HG02885 (cell line): ENCODE data around the gene SLC12A8.

Experiments used
- ATAC-seq: cut with Tn5 transposase; IDR thresholded peaks from one replicate; pipeline ENCODE4 v1.9.1; 2021; ENCODE audit warnings: mild to moderate bottlenecking; ENCODE audit not compliant: unreplicated experiment, poor library complexity

SLC12A8 gene

DNA sequence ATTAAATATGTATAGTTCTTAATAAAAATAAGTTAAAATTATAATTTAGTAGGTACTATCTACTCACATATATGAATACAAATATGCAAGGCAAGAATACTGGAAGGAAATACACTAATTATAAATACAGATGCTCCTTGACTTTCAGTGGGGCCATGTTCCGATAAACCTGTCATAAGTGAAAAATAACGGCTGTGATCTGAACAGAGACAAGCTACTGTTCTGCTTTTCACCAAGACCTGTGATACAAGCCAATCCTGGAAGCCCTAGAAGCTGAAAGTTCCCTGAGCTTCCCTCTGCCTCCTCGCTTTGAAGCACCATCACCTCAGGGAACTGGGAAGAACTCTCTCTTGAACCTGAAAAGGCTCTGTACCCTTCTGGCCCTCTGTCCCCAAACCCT is 55.4 kb downstream of the SLC12A8 start:
- no peak for ATAC-seq

DNA sequence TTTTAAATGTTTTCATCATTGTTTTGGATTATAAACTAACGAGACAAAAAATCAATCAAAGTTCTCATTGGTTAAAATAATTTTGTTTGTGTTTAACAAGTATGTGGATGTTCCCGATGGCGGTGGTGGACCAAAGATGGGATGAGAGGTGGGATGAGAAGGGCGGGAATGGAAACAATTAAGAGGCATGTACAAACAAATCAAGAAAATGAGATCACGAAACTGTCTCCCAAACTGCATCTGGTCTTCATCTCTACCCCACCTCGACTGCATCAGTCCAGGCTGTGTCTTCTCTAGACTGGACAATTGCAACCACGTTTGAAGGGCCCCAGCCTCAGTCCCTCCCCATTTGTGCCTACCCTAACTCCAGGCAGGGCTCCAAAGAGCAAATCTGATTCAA is 56.1 kb downstream of the SLC12A8 start:
- no peak for ATAC-seq

DNA sequence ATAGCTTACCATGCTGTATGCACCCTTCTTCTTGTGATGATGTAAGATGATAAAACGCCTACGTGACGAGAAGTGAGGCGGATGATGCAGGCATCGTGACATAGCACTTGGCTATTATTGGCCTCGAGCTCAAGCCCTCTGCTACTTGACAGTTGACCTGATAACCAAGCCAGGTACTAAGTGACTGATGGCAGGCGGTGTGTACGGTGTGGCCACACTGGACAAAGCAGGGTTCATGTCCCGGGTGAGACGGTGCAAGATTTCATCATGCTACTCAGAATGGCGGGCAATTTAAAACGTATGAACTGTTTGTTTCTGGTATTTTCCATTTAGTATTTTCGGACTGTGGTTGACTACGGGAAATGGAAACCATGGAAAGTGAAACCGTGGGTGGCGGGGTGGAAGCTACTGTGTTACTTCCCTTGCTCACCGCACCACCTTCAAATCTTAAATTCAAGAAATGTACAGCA is 57.7 kb downstream of the SLC12A8 start:
- ATAC-seq: peak; percentile 53

DNA sequence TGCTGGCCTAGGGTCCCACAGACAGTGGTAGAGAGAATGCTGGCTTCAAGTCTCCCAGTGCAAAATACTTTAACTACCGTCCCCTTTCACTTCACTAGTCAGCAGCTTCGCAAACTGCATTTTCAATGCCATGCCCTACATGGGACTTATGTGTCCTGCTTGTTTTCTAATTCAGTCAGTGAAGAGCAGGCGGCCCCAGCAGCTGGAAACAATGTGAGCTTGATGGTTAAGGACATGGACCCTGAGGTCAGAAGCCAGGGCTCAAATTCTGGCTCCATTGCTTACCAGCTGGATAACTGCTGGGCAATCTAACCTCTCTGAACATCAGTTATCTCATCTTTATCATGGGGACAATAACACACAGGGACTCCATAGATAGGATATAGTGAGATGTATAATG is 58.4 kb downstream of the SLC12A8 start:
- ATAC-seq: no peak

DNA sequence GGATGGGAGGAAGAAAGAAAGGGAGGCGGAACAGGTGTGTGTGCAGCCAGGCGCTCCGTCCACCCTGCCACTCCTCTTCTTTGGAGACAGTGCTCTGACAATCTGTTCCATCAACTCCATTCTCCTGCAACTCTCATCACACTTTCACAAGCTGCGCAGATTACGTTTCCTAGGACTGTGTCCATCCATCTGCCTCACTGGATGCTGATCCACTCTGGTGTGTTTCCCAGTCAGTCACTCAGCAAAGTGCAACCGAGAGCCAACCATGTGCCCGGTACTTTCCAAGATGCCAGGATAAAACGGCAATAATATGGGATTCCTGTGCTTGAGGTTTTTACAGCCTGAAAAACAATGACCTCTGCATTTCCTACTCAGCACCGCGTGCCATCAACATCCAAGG is 59.6 kb downstream of the SLC12A8 start:
- no peak for ATAC-seq

DNA sequence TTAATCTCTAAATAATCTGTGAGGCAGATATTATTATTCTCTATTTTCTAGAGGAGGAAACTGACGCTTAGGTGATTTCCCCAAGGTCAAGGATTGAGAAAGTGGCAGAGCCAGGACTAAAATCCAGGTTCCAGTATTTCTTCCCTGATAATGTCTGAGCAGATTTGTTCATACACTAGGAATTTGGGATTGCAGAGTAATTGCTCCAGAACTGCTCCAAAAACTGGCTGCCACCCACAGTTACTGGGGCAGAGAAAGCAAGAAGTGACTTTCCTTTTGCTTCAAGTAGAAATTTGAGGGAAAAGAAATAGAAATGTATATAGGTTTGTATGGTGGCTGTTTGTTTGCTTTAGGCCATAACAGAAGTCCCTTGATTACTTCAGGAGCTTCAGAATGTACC is 60.6 kb downstream of the SLC12A8 start:
- no peak for ATAC-seq

DNA sequence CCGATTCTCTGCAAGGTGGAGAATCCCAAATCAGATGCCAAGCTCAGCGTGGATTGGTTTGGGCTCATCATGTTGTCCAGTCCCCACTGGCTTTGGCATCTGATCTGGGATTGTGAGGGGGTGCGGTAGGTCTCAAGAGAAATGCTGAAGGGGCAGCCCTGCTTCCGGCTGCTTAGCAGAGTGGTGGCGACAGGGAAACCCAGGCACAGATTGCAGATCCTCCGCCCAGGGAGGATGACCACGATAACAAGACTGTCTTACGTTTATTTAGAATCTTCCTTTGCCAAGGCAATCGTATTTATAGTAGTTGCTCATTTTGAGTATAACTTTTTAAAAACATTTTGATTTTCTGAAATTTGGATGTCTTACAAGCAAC is 61.1 kb downstream of the SLC12A8 start:
- ATAC-seq: no peak

DNA sequence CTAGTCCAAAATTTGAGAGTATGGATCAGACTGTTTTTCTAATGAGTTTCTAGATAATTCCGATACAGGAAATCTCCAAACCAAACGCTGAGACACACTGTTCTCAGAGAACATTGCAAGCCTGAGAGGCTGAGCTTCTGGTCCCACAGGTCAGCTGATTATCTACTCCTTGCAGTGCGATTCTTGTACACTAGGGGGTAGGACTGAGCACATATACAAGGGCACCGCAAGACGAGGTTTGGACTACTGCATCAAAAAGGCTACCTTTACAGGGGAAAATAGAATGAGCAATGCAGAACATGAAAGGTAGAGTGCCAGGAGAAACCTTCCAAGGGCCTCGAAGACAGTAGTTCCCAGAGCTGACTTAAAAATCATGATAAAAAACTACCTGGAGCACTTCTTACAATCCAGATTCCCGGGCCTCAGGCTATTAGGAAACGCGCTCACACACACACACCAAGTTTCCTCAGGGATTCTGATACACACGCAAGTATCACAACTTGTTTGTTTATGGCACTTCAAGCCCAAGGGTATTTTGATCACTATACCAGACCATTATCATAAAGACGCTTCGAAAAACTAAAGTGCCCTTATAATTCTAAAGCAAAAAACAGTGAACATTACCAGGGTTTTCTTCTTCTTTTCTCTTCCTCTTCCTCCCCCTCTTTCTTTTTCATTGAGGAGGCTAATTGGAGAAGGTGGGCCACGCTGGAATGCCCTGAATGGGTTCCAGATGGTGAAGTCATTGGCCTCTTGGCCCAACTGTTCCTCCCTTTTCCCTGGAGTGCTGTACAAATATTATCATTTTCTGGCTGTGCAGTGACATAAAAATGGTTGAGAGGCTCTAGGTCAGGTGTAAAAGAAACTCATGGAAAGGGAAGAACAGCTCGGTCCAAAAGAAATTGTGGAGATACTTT is 61.8 kb downstream of the SLC12A8 start:
- no peak for ATAC-seq

DNA sequence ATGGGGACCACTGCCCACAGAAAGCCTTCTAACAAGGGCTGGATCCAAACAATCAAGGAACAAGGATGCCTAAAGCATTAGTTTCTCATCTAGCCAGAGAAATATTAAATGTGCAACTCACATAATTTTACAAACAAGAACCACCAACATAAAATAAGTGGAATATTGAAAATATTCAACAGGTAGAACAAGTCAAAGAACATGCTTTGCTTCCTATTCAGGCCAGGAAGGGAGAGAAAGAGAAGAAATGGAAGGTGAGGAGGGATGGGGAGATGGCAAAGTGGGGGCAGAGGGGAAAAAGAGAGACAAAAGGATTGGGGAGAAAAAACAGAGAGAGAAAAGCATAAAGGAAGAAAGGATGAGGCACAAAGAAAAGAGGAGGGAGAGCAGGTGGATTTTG is 63.1 kb downstream of the SLC12A8 start:
- ATAC-seq: no peak

DNA sequence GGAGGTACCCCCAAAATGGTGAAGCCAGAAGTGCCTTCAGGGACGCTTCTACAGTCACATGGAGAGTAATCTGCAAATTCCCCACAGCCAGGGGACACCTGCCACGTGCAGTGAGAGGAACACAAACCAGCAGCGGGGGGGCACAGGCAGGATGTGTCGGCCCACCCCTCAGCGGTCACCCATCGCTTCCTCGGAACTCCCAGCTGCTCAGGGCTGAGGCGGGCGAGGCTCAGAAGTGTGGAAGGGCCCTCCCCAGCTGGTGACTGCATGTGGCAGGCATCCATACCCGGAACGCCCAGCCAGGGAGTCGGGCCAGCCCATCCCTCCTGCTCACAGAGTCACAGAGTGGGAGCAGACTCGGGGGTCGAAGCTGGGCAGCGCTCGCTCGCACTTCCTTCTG is 63.7 kb downstream of the SLC12A8 start:
- peak; percentile 36 for ATAC-seq

DNA sequence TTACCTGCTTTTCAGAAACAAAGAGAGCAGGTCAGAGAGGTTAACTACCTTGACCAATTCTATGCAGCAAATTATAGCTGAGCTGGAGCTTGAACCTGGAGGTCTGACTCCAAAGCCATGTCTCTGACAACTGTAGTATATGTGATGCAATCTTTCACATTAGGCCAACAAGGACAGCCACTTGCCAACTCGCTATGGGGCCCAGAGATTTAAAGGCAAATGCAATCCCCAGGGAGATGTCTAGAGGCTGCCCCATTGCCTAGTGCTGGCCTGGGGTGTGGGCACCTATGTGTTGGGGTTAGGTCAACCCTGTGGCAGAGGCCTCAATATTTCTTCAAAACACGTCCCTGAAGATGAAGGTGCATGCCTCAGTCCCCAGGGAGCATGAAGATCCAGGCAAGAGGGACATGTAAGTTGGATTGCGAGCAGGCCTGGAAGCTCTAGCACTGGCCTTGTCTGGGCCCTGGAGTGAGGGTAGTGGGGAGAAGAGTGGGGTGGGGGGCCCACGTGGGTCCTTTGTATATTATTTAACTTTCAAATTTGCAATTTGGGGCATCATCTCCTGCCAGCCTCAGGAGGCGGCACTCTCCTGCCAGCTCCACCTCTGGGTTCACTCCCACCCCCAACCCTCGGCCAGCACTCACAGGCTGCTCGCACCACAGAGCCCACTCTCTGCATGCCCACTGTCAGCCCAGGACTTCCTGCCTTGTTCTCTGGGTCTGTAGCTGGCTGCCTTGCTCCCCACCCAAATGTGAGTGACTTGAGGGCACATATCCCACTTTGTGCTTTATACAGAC is 64.3 kb downstream of the SLC12A8 start:
- no peak for ATAC-seq

DNA sequence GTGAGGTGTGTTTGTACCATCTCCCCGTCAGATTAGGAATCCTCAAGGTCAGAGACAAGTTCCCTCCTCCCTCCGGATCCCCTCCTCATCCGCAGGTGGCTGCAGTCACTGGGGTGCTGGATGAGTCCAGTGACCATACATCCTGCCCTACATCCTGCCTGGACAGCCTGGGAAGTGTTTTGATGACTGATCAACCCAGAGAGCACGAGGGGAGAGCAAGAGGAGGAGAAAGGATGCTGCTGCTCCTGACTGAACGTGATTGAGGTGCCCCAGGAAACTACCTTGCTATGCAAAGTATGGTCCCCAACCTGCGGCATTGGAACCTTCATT is 65.1 kb downstream of the SLC12A8 start:
- no peak for ATAC-seq

DNA sequence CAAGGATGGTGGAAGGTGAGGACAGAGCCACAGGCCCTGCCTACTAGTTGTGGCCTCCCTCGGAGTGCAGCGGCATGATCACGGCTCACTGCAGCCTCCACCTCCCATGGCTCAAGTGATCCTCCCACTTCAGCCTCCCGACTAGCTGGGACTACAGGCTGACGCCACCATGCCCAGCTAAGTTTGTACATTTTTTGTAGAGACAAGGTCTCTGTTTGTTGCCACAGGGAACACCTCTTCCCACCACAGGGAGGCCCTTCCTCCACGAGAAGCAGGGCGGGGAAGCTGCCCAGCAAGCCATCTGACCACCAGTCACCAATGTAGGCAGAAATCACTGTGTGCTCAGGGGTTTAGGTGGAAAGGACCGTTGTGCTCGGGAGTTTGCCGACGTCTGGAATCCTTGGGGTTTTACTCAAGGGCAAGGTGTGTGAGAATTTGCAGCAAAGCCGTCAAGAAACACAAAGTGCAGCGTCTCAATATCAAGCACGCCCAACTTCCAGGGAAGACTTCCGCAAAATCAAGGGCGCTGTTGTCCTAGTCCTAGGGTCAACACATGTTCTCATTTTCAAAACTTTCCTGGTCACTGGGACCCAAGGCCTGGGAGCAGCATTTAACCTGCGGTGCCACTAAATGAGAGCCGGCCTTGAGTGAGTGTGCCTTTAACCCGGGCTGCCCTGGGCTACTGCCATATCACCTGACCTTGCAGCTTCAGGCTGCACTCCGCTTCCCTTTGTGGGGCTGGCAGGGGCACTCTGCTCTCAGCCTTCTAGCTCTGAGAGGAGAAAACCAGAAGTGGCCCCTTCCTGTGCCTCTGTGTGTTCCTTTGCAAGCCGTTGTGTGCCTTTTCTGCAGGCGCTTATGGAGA is 65.7 kb downstream of the SLC12A8 start:
- ATAC-seq: no peak

DNA sequence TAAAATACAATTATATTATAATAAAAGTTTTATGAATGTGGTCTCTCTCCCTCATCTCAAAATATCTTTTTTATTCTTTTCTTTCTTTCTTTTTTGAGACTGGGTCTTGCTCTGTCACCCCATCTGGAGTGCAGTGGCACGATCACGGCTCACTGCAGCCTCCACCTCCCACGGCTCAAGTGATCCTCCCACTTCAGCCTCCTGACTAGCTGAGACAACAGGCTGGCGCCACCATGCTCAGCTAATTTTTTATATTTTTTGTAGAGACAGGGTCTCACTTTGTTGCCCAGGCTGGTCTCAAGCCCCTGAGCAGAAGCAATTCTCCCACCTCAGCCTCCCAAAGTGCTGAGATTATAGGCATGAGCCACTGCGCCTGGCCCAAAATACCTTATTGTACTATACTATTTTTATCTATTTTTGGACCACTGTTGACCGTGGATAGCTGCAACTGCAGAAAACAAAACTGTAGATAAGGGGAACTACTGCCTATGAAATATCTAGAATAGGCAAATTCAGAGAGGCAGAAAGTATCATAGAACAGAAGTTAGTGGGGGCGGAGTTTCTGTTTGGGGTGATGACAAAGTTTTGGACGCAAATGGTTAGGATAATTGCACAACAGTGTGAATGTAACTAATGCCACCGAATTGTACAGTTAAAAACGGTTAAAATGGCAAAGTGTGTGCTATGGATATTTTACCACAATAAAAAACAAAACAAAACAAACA is 66.6 kb downstream of the SLC12A8 start:
- ATAC-seq: no peak

DNA sequence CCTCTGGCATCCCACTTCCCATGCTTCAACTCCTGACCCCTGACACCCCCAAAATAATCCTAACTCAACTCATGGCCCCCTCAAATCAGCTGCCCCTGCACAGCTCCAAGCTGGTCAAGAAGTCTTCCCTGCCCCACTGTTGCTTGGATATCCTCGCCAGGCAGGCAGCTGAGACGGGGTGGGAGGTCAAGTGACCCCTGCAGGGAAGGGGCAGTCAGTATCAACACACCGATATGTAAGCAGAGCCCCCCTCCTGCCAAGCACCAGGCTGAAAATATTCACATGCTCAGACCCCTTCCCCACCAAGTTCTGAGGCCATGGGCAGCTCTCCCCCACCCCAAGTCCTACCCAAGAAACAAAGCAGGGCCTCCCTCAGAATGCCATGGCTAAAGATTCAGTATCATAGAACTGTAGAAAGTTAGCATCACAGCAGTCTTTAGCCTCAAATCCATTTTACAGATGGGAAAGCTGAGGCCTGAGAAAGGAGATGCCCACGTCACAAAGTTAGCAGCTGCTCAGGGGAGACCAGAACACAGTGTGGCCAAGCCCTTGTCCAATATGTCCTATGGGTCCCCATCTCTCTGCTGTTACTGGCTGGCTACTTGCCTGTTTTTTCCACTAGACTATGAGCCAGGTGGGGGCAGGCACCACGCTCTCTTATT is 67.8 kb downstream of the SLC12A8 start:
- ATAC-seq: no peak

DNA sequence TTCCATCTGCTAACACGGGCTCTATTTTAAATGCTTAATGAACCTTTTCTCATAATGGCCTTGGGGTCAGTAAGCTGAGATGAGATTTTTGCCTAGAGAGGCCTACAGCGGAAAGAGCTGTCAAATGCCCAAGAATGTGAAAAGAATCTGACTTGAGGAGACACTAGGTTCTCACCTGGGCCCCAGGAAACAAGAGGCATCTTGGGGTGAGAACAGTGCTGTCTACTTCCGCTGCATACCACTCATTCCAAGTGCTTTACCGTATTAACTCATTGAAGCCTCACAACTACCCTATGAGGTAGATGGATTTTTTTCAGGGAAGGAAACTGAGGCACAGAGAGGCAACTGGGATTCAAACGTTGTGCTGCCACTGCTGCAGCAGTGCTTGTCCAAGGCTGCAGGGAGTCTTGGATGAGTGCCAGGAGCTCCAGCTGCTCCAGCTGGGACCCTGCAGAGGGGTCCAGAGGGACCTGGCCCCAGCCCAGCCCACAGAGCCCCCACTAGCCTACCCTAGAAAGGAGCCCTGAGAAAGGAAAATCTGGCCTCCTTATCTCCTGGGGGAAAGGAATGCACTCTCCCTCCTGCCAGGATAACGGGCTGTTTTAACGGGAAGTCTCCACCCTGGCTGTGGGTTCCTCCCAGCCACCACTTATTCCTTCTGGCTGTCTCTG is 68.4 kb downstream of the SLC12A8 start:
- no peak for ATAC-seq

DNA sequence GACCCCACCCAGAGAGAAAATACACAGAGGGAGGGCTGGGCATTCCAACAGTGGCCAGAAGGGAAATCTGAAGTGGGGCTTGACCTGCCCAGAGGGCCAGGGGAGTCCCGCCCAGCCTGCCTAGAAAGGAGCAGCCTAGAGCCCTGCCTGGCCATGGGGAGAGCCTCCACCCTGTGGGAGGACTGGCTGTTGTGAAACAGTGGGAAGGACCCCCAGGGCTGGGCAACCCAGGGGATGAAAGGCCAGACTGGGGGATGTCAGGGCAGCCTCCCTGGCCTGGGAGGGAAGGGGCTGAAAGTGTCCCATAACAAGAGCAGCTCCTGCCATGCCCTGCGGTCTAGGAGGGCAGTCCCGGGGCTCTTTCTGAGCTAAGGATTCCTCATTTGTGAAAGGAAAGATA is 69.0 kb downstream of the SLC12A8 start:
- ATAC-seq: no peak

DNA sequence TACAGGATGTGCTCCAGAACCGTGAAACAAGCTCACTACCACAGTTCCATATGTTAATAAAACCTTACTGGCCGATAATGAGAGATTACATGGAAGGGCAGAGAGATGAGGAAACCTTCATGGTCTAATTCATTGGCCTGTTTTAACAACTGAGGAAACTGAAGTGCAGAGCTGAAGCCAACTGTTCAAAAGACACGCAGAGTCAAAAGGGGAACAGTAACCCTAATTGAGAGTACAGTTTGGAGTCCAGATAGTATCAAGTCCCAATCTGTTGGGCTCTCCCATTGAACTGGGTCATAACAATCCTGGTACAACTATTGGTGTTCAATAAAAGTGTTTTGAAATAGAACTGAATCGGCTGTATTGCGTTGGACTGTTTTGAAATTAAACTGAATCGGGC is 69.6 kb downstream of the SLC12A8 start:
- no peak for ATAC-seq

DNA sequence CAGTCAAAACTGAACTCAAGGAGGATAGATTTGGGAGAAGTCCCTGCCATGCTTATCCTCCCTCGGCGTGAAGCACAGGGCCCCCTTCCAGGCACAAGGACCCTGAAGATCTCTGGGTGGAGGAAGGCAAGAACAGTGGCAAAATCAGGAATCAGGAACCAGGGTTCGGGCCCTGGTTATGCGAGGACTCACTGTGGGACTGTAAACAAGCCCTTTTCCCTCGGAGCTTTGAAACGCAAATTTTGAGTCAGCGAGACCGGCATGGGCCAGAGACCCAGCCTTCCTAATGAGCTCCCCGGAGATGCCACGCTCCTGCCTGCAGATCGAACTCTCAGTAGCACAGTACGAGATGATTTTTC is 70.1 kb downstream of the SLC12A8 start:
- ATAC-seq: no peak
